ENCODE data around the gene RTL5.

The RTL5 gene

GRCh38 chrX:72108666-72109065, 23.0 kb downstream of the RTL5 start:
- no peak for DNase-seq (ENCODE audit: low spot score)

DNA sequence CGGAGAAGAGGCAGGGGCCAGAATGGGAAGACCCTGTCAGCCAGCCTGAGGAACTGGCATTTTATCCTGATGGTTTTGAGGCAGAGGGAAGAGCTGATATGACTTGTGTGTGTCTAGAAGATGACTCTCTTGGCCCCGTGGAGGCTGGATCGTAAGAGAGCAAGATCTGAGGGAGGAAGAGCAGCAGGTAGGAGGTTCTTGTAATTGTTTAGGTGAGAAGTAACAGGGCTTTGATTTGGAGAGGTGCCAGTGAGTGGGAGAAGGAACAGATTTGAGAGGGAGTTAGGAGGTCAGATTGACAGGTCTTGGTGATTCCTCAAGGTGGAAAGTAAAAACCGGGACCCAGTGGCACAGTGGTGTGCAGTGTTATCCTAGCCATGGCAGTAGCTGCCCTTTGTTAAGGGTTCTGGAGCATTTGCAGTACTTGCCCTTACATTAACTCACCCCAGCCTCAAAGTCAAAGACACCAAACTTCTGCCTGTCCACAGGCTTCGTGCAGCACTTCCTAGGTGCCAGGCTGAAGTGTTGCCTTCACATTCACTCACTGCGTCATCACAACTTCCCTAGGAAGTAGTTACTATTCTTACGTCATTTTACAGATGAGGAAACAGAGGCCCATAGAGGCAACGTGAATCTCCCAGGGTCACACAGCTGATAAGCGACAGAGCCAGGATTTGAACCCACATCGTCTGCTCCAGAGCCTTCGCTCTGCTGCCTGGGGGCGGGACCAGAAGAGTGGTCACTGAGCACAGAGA, 23.7 kb downstream of the RTL5 start:
- no peak for DNase-seq (ENCODE audit: low spot score)

DNA sequence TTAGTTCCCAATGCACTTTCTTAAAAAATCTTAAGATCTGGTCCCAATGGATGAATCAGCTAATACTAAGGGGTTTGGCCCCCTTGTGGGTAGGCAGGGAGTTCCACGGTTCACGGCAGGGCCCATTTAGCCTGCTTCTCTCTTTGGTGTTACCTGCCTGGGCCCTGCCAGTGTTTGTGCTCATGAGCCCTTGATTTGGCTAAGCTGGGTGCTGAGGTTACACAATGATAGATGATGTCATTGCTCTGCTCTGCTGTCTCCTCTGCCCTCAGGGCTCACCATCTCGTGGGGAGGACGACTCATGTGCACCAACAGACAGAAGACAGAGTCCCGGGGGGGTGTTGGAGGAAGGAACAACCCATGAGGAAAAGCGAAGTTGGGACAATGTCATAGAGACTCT, 24.4 kb downstream of the RTL5 start:
- DNase-seq (ENCODE audit: low spot score), result no peak

- no peak for DNase-seq (ENCODE audit: low spot score)
These were observed 26.3 kb downstream of the RTL5 start for GRCh38 chrX:72105436-72105835.

DNA sequence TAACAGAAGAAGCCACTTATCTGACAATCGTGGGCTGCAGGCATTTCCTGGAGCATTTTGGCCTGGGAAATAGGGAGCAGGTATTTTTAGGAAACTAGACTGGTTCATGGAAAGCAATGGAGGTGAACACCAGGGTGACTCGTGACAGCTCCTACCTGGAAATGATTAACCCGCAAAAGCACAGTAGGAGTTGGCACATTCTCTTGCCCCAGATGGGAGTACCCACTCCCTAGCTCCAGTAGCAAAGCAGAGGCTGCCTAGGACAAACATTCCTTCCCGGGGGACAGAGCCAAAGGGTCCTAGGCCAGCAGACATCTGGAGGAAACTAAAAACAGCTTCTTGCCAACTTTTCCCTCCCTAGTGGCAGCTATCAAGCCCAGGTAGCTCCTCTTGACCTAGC, 29.0 kb downstream of the RTL5 start:
- no peak for DNase-seq (ENCODE audit: low spot score)

- no peak for DNase-seq (ENCODE audit: low spot score)
These were observed 29.6 kb downstream of the RTL5 start for GRCh38 chrX:72102126-72102525.

- DNase-seq (ENCODE audit: low spot score), result no peak
These were observed 30.1 kb downstream of the RTL5 start for GRCh38 chrX:72101597-72102037.

DNA sequence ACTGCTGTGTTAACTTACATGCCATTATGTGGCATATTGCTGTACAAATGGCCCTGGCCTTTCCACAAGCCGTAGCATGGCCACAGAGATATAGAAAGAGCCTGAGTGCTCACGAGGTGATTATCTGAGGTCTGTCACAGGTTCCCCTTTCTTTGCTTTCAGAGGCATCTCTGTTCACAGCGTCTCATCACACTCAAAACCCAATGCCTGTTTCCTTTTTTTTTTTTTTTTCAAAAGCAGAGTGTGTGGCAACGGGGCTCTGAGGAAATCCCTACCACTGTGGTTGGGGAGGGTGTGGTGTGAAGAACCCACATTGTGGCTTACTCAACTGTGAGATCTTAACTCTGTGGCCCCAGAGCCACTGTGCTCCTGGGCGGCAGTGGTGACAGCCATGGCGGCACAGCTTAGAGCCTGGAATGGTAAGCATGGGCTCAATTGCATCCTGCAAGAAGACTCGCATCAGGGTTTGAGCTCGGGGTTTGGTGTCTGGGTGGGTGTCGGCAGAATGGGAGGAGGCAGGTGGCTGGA, 30.8 kb downstream of the RTL5 start:
- DNase-seq (ENCODE audit: low spot score), result no peak

GRCh38 chrX:72100051-72100755, 31.5 kb downstream of the RTL5 start:
- no peak for DNase-seq (ENCODE audit: low spot score)

DNA sequence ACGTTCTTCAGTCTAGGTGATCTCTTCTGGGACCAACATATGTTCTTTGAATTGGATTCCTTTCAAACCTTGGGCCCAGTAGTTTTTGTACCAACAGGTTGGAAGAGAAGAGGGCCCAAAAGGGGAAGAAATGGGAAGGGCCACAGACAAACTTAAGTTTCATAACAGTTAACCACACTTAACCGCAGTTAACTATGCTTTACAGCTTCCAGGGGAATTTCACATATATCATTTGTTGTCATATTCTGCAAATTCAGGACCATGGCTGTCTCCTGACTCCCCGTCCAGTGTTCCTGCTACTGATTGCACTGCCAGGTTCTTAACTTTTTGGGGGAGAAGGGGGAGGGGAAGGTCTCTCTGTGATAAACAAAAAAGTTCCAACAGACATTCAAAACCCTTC, 34.6 kb downstream of the RTL5 start:
- no peak for DNase-seq (ENCODE audit: low spot score)

DNA sequence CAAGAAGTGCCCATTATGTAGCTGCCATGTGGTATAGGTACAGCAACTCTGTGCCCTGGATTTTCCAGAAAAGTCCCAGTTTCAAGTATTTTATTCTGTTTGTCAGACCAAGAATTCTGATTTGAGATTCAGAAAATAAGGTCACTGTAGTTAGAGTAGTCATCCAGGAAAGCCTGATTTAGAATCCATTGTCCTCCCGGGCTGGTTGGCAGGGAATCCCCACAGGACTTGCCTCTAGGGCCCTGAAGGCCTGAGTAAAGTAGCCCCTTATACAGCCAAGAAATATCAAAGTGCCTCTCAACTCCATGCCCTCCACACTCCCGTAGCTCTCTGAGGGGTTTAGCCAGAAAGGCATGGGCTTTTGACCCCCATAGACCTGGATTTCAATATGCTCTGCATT, 36.3 kb downstream of the RTL5 start:
- DNase-seq (ENCODE audit: low spot score), result no peak

GRCh38 chrX:72094894-72095293, 36.8 kb downstream of the RTL5 start:
- no peak for DNase-seq (ENCODE audit: low spot score)

- DNase-seq (ENCODE audit: low spot score), result no peak
These were observed 42.5 kb downstream of the RTL5 start for GRCh38 chrX:72089254-72089653.

- DNase-seq (ENCODE audit: low spot score), result no peak
These were observed 43.0 kb downstream of the RTL5 start for GRCh38 chrX:72088761-72089160.

DNA sequence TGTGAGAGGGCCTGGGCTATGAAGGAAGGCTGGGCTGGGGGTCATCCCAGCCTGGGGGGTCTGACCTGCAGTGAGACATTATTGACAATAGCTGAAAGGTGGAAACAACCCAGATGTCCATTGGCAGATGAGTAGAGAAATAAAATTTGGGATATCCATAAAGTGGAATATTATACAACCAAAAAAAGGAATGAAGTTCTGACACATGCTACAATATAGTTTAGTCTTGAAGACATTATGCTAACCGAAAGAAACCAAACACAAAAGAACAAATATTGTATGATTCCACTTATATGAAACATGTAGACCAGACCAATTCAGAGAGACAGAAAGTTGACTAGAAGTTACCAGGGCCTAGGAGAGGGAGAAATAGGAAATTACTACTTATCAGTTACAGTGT, 44.7 kb downstream of the RTL5 start:
- no peak for DNase-seq (ENCODE audit: low spot score)

- no peak for DNase-seq (ENCODE audit: low spot score)
These were observed 47.6 kb downstream of the RTL5 start for GRCh38 chrX:72084114-72084513.

DNA sequence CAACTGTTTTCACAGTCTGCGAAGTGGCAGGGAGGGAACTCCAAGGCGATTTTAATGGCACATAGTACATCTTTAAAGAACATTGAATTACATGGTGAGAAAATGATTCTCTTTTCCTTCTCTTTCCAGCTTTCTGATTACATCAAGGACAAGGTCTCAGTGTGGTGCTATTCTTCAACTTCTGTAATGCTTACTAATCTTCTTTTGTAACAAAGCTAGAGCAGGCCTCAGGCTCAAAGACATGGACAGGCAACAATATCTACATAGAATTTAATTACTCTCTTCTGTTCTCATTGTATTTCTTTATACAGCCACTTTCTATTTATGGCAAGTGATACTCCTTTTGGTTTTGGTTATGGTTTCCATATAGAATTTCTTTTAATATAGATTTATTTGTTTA, 48.4 kb downstream of the RTL5 start:
- no peak for DNase-seq (ENCODE audit: low spot score)

- DNase-seq (ENCODE audit: low spot score), result no peak
These were observed 50.0 kb downstream of the RTL5 start for GRCh38 chrX:72081605-72082320.

GRCh38 chrX:72080800-72081199, 50.9 kb downstream of the RTL5 start:
- DNase-seq (ENCODE audit: low spot score), result no peak

- no peak for DNase-seq (ENCODE audit: low spot score)
These were observed 51.6 kb downstream of the RTL5 start for GRCh38 chrX:72080150-72080549.

DNA sequence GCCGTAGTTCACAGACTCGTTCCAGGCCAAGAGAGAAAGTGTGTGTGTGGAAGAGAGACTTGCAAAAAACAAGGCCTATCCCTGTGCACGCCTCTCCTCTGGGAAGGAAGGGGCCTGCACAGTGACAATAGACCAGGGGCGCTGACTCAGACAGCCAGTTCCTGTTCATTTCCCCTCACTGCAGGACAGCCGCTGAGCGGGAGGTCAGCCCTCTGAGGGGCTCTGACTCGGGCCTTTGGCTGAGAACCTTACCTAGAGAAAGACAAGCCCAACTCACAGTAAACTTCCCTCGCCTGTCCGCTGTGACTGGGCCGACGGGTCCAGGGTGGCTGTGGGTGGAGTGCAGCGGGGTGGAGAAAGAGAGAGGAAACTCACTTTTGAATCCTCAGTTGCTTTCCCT, 52.1 kb downstream of the RTL5 start:
- DNase-seq (ENCODE audit: low spot score), result no peak

GRCh38 chrX:72078411-72078810, 53.3 kb downstream of the RTL5 start:
- DNase-seq (ENCODE audit: low spot score), result no peak
